HT-29 (cell line): ENCODE measurements around the gene TRPM1. TPM values are rescaled to one million over a fixed set of nuclear protein-coding genes. Genes with fewer than 3 reads are reported as not detected.

ENCODE experiments used
- DNase-seq: peaks from one replicate; pipeline ENCODE4 v3.0.0-alpha.2; 2015; ENCODE audit warnings: low spot score
- small RNA-seq: library from RNA; depleted of rRNA; stranded (forward); fragments of <200 nt; gene quantifications from one replicate; pipeline ENCODE3, GENCODE V24; 2014
- total RNA-seq: library from RNA; depleted of rRNA; stranded (reverse); fragments of >200 nt; shearing (Covaris generic); gene quantifications from 2 replicates; pipeline ENCODE4 v1.2.3, GENCODE V29; 2014; rRNA removed

TRPM1 gene
- total RNA-seq, 1 experiment from 2014 or later = not detected

DNA sequence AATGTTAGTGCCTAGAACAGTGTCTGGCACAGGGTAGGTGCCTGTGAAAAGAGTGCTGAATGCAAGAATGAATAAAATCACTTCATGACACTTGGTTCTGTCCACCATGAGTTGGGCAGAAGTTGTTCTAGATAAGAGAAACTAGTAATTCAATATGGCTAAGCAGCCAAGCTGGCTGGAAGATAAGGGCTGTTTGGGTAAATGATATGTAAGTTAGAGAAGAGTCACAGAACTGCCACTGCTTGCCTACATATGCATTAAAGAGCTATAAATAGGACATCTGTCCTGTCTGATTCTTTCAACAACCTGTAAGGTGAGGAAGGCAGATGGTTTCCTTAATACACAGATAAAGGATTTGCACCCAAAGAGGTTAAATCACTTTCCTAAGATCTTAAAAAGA, 123.2 kb downstream of the TRPM1 start:
- no peak for DNase-seq

- DNase-seq = no peak
Measured at GRCh38 chr15:30974112-30974511, 127.4 kb downstream of the TRPM1 start.

- DNase-seq = no peak
Measured at GRCh38 chr15:30973379-30973778, 128.1 kb downstream of the TRPM1 start.

GRCh38 chr15:30969724-30970123, 131.8 kb downstream of the TRPM1 start:
- DNase-seq = no peak

- no peak for DNase-seq
Measured at GRCh38 chr15:30963681-30964080, 137.8 kb downstream of the TRPM1 start.

GRCh38 chr15:30962659-30963058, 138.9 kb downstream of the TRPM1 start:
- DNase-seq = no peak

- DNase-seq = no peak
Measured at GRCh38 chr15:30962079-30962478, 139.4 kb downstream of the TRPM1 start.

DNA sequence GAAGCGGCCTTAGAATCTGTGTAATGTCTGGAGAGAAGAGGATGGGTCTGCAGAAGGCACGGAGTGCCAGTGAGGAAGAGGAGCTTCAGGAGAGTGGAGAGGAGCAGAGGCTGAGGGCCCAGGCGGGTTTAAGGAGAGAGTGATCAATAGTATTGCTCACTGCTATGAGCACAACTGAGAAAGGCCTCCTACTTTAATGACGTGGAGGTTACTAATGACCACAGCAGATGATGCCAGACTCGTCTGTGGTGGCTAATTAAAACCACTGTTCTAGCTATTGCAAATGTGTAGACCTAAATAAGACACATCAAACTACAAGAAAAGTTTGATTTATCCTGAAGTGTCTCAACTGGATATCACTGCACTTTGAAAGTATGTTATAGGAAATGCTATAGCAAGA, 143.3 kb downstream of the TRPM1 start:
- no peak for DNase-seq

- no peak for DNase-seq
Measured at GRCh38 chr15:30956216-30957124, 145.1 kb downstream of the TRPM1 start.

DNA sequence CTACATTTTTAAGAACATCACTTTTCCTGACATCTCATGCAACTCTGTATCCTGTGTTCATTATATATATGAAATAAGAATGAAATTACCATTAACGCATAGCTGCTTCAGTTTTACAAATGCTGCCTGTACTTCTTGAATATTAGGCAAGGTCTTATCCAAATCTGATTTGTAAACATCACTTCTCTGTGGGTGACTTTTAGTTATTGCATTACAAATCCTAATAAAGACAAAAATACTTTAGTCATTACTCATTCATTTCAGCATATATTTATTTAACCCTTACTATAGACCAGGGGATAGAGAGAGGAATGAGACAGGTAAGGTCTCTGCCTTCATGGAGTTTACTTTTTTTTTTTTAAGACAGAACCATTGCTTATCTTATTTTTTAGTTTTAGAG, 146.9 kb downstream of the TRPM1 start:
- no peak for DNase-seq

GRCh38 chr15:30953731-30954378, 147.7 kb downstream of the TRPM1 start:
- peak; percentile 8 for DNase-seq

DNA sequence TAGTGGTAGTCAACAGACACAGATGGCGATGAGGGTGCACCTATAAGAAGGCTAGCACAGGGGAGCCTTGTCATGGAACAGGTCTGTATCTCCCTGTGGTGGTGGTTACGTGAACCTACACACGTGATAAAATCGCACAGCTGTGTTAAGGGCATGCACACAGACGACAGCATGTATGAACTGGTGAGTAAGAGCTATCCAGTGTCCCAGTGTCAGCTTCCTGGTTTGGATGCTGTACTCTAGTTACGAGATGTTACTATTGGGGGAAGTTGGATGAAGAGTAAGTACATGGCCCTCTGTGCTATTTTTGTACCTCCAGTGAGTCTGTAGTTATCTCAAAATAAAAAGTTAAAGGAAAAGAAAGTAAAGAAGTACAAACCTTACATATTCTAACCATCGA, 148.3 kb downstream of the TRPM1 start:
- DNase-seq = no peak

Small RNA genes lying within 50 kb of the gene (small RNA-seq; reads per million reads assigned to genes)
- gene MIR211 = not detected
- gene RNU6-466P = not detected

Other genes starting within 250 kb of the TRPM1 start
- gene FAN1, start 197.8 kb downstream of the TRPM1 start, total RNA-seq = 7.3 and 13.7 TPM in 2 replicates
- gene MTMR10, start 110.1 kb downstream of the TRPM1 start, total RNA-seq = 18.8 and 24.6 TPM in 2 replicates
- gene KLF13, start 225.1 kb upstream of the TRPM1 start, total RNA-seq = 52.2 and 52.7 TPM in 2 replicates